ENCODE measurements around the gene PFKM. TPM values are rescaled to one million over a fixed set of nuclear protein-coding genes. Genes with fewer than 3 reads are reported as not detected.

PFKM gene
- total RNA-seq, 2 donors from 2014 or later, result 36.9 to 71.9 TPM

DNA sequence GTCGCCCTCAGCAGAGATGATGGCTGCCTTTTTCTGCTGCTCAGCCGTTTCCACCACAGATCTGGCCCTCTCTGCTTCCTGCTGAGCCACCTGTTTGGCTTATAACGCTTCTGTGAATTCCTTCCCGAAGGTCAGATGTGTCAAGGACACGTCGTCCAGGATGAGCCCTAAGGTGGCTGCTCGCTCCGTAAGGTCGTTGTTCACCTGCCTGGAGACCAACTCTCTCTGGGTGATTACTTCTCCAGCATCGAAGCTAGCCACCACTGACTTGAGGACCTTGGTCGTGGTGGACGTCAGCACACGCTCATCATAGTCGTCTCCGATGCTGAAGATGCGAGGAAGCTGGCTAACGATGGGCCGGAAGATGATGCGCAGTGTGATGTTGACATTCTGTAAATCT lies 49.8 kb downstream of the PFKM start:
- Histone ChIP-seq H3K9me3 (no peaks in the 10 kb centered on the region), H3K27ac (no peak overlapping the region), H3K4me1 (replicated peaks) (no peaks in the 10 kb centered on the region), H3K36me3 (no peaks in the 10 kb centered on the region), H3K4me3 (no peak overlapping the region), H3K27me3 (replicated peaks; ENCODE audit: insufficient read depth) (no peaks in the 10 kb centered on the region)
- 90% methylated on average over 19 of the region's 19 CpGs for WGBS
- TF ChIP-seq, protein P1, sequence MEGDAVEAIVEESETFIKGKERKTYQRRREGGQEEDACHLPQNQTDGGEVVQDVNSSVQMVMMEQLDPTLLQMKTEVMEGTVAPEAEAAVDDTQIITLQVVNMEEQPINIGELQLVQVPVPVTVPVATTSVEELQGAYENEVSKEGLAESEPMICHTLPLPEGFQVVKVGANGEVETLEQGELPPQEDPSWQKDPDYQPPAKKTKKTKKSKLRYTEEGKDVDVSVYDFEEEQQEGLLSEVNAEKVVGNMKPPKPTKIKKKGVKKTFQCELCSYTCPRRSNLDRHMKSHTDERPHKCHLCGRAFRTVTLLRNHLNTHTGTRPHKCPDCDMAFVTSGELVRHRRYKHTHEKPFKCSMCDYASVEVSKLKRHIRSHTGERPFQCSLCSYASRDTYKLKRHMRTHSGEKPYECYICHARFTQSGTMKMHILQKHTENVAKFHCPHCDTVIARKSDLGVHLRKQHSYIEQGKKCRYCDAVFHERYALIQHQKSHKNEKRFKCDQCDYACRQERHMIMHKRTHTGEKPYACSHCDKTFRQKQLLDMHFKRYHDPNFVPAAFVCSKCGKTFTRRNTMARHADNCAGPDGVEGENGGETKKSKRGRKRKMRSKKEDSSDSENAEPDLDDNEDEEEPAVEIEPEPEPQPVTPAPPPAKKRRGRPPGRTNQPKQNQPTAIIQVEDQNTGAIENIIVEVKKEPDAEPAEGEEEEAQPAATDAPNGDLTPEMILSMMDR (IDR thresholded peaks at IDR 0.05), result no peak
- TF ChIP-seq POLR2A (IDR thresholded peaks at IDR 0.05) (no peak), POLR2AphosphoS5 (IDR thresholded peaks at IDR 0.05) (no peak)
- no peak for DNase-seq (ENCODE audit: low spot score)
- intact Hi-C loops (cut with DNase I), result no loop called here

DNA sequence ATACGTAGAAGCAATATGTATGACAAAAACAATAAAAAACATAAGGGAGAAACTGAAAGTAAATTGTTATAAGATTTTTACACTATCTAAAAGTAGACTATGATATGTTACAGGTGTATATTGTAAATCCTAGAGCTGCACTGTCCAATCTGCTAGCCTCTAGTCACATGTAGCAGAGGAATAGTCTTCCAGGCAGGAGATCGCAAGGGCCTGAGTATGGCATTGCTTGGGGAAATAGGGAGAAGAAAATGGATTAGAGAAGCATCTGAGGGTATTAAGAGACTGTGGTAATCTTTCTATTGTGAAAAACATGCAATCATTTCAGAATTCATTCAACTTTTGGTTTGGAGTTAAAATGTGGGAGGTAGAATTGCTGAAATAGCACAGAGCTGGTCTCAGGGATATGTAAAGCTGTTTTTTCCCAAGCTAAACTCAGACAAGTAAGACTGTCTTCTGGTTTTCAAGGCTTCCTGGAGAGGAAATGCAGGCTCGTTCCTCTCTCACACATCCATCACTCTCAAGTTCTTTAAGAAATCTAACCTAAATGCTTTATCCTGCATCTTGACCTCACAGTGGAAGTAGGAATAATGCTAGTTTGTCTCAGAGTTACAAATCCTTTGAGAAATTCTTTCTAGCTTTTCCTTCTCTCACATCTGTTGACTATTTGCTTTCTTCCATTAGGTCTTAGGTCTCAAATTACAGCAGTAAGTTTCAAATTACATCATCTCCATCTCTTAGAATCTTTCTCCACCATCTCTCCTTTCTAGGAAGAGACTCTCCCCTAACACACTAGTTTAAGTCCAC lies 56.7 kb downstream of the PFKM start:
- Histone ChIP-seq H3K9me3 (no peaks in the 10 kb centered on the region), H3K4me1 (replicated peaks) (no peaks in the 10 kb centered on the region), H3K4me3 (no peak overlapping the region), H3K27ac (no peak overlapping the region), H3K27me3 (replicated peaks; ENCODE audit: insufficient read depth) (peaks cover 1% of the 10 kb centered on the region), H3K36me3 (no peaks in the 10 kb centered on the region)
- no peak for DNase-seq (ENCODE audit: low spot score)
- WGBS, result 64% methylated on average over 3 of the region's 3 CpGs
- TF ChIP-seq, protein P1 (IDR thresholded peaks at IDR 0.05), result no peak
- TF ChIP-seq POLR2AphosphoS5 (IDR thresholded peaks at IDR 0.05), result no peak
- no peak for TF ChIP-seq POLR2A (IDR thresholded peaks at IDR 0.05)
- intact Hi-C loops (cut with DNase I), result no loop called here

DNA sequence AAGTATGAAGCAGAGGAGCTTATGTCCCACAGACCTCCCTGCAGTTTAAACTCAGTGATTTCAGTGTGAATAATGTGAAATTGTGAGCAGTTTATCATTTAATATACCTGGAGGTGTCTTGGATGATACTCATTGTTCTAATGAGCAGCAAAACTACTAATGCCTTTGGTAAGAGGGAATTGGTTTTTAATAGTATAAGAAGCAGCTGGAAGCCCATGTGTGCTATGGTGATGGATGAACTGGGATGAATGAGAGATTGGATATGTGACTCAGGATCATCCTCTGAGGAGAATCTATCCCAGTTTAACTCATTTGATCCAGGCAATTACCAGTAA lies 57.2 kb downstream of the PFKM start:
- Histone ChIP-seq H3K27ac (no peak overlapping the region), H3K4me1 (replicated peaks) (no peaks in the 10 kb centered on the region), H3K4me3 (no peak overlapping the region), H3K36me3 (no peaks in the 10 kb centered on the region), H3K9me3 (no peaks in the 10 kb centered on the region), H3K27me3 (replicated peaks; ENCODE audit: insufficient read depth) (peaks cover 5% of the 10 kb centered on the region)
- TF ChIP-seq POLR2AphosphoS5 (IDR thresholded peaks at IDR 0.05), result no peak
- no peak for TF ChIP-seq POLR2A (IDR thresholded peaks at IDR 0.05)
- TF ChIP-seq, protein P1 (IDR thresholded peaks at IDR 0.05), result no peak
- intact Hi-C loops (cut with DNase I), result no loop called here
- no peak for DNase-seq (ENCODE audit: low spot score)

DNA sequence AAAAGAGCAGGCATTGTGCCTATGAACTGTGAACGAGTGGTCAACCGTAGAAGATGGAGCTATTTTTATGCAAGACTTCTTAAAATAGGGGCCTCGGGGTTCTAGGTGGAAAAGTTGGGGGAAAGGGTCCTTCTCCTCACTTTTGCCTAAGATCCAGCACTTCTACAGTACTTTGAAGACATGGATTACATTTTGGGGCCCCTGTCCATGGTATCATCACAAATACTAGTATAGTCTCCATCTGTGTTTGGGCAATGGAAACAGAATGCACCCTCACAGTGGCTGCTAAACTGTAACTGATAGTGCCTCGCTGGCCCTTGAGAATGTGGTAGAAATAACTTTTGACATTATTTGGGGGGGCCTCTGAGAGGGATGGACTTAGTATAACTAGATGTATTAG lies 58.8 kb downstream of the PFKM start:
- Histone ChIP-seq H3K27ac (no peak overlapping the region), H3K4me1 (replicated peaks) (no peaks in the 10 kb centered on the region), H3K27me3 (replicated peaks; ENCODE audit: insufficient read depth) (peaks cover 5% of the 10 kb centered on the region), H3K36me3 (no peaks in the 10 kb centered on the region), H3K9me3 (no peaks in the 10 kb centered on the region), H3K4me3 (no peak overlapping the region)
- intact Hi-C loops (cut with DNase I), result no loop called here
- TF ChIP-seq POLR2AphosphoS5 (IDR thresholded peaks at IDR 0.05), result no peak
- TF ChIP-seq, protein P1 (IDR thresholded peaks at IDR 0.05), result no peak
- TF ChIP-seq POLR2A (IDR thresholded peaks at IDR 0.05), result no peak
- DNase-seq (ENCODE audit: low spot score), result no peak
- WGBS, result 60% methylated on average over 4 of the region's 4 CpGs

DNA sequence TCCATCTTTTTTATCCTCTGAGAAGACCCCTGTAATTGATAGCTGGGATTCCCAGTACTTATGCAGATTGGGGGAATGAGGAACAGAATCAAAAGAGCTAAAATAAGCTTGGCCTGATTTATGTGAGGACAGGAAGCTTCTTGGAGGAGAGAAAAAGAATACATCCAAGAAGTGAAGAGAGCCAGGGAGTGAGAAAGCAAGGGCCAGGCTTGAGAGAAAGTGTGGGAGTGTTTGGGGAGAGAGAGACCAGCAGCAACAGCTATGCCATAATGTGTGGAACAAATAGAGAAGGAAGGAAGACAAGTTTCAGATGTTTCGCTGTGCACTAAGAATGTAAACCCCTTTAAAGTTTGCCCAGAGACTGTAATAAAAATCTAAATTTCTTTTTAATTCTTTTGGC lies 60.3 kb downstream of the PFKM start:
- Histone ChIP-seq H3K27ac (no peak overlapping the region), H3K4me3 (no peak overlapping the region), H3K27me3 (replicated peaks; ENCODE audit: insufficient read depth) (peaks cover 14% of the 10 kb centered on the region), H3K4me1 (replicated peaks) (no peaks in the 10 kb centered on the region), H3K9me3 (no peaks in the 10 kb centered on the region), H3K36me3 (no peaks in the 10 kb centered on the region)
- intact Hi-C loops (cut with DNase I), result no loop called here
- 95% methylated on average over 1 of the region's 1 CpG for WGBS
- TF ChIP-seq, protein P1 (IDR thresholded peaks at IDR 0.05), result no peak
- no peak for TF ChIP-seq POLR2AphosphoS5 (IDR thresholded peaks at IDR 0.05)
- TF ChIP-seq POLR2A (IDR thresholded peaks at IDR 0.05), result no peak
- DNase-seq (ENCODE audit: low spot score), result no peak

Data from prostate gland (tissue), 2 donors.